Sigmoid colon (tissue), 7 donors: ENCODE results near the gene RASGRF2. TPM values are rescaled to one million over a fixed set of nuclear protein-coding genes. Genes with fewer than 3 reads are reported as not detected.

Experiments
- DNase-seq: peaks from one replicate; pipeline ENCODE4 v3.0.0-alpha.2; 2019
- H3K27ac ChIP-seq, 4 donors: fragments of 200-600 bp; sonication (generic); one replicate each; pipeline ENCODE4 v1.5.1; 2016 to 2019; ENCODE audit warnings: mild to moderate bottlenecking in 1 of 4
- H3K27me3 ChIP-seq, 3 donors: fragments of 200-600 bp; sonication (generic); one replicate each; pipeline ENCODE4 v1.5.1; 2019; ENCODE audit warnings: mild to moderate bottlenecking in 1 of 3
- H3K36me3 ChIP-seq, 4 donors: fragments of 200-600 bp; sonication (generic); one replicate each; pipeline ENCODE4 v1.5.1; 2016 to 2019
- H3K4me1 ChIP-seq, 4 donors: fragments of 200-600 bp; sonication (generic); one replicate each; pipeline ENCODE4 v1.5.1; 2017 to 2019
- H3K4me3 ChIP-seq, 4 donors: fragments of 200-600 bp; sonication (generic); one replicate each; pipeline ENCODE4 v1.5.1; 2017 to 2019; ENCODE audit warnings: mild to moderate bottlenecking in 2 of 4, moderate library complexity in 1 of 4
- H3K9me3 ChIP-seq, 4 donors: fragments of 200-600 bp in 3 of 4; sonication (generic) in 3 of 4; one replicate each; pipeline versions ENCODE4 v1.5.1 to v1.6.1; 2013 to 2019
- CTCF ChIP-seq, 4 experiments: fragments of 450-650 bp in 3 of 4; fragments of 200-600 bp in 1 of 4; IDR thresholded peaks; one replicate each; pipeline ENCODE4 v1.5.1; 2016 to 2019; ENCODE audit warnings: antibody characterized with exemption in 4 of 4, mild to moderate bottlenecking in 3 of 4, moderate library complexity in 2 of 4
- EP300 ChIP-seq, 4 donors: sonication (generic); formaldehyde crosslinking; IDR thresholded peaks; one replicate each; pipeline ENCODE4 v1.6.1; 2017; ENCODE audit warnings: antibody characterized with exemption in 4 of 4
- POLR2A ChIP-seq, 2 donors: fragments of 450-650 bp; IDR thresholded peaks; one replicate each; pipeline ENCODE4 v1.6.1; 2016; ENCODE audit warnings: antibody characterized with exemption in 2 of 2, mild to moderate bottlenecking in 2 of 2, moderate library complexity in 2 of 2
- POLR2AphosphoS5 ChIP-seq, 4 donors: sonication (generic); formaldehyde crosslinking; IDR thresholded peaks; one replicate each; pipeline ENCODE4 v1.6.1; 2017; ENCODE audit warnings: antibody characterized with exemption in 4 of 4
- WGBS, 2 donors: extraction: QIAGEN DNeasy Blood & Tissue Kit; methylation state at CpG; one replicate each; pipeline ENCODE4 v1.1.7; 2013; 5-methylcytosine and 5-hydroxymethylcytosine counted together
- intact Hi-C: fragments of 100-400 bp; cut with DNase I; formaldehyde crosslinking; loops from one replicate; pipeline ENCODE4 v1.15.1; 2023
- polyA plus RNA-seq, 3 donors: library from polyadenylated mRNA; stranded (reverse); fragments of 200-250 nt; gene quantifications; one replicate each; pipeline ENCODE4 v1.2.3, GENCODE V29; 2013
- total RNA-seq, 4 donors: library from RNA; depleted of rRNA; stranded (reverse); fragments of >200 nt; gene quantifications; one replicate each; pipeline ENCODE4 v1.1.0, GENCODE V29; 2016
- donor health status: healthy with polysubstance abuse.
- donor health status: Bipolar disorder and iron deficiency.
- donor health status: healthy.

The RASGRF2 gene
- total and polyA plus RNA-seq, 7 donors, result under 0.01 to 9.5 (median 6.8) TPM

GRCh38 chr5:80933036-80933435 lies 27.1 kb upstream of the RASGRF2 start:
- no peak overlapping the region for H3K27ac ChIP-seq
- H3K27me3 ChIP-seq, result no peaks in the 10 kb centered on the region
- no peaks in the 10 kb centered on the region for H3K36me3 ChIP-seq
- H3K9me3 ChIP-seq, result no peaks in the 10 kb centered on the region
- H3K4me3 ChIP-seq, result no peak overlapping the region
- TF ChIP-seq POLR2AphosphoS5 (IDR thresholded peaks at IDR 0.05) (no peak), POLR2A (IDR thresholded peaks at IDR 0.05) (no peak), EP300 (IDR thresholded peaks at IDR 0.05) (no peak), CTCF (IDR thresholded peaks at IDR 0.05) (no peak)
- DNase-seq, result no peak
- intact Hi-C loops, result no loop called here
- WGBS, 2 donors, result 98 to 99% methylated on average over 2 of the region's 2 CpGs
- no peaks in the 10 kb centered on the region for H3K4me1 ChIP-seq

GRCh38 chr5:80934751-80935150 lies 25.4 kb upstream of the RASGRF2 start:
- Histone ChIP-seq H3K27me3 (no peaks in the 10 kb centered on the region), H3K9me3 (no peaks in the 10 kb centered on the region), H3K36me3 (no peaks in the 10 kb centered on the region), H3K4me1 (no peaks in the 10 kb centered on the region), H3K4me3 (no peak overlapping the region), H3K27ac (no peak overlapping the region)
- intact Hi-C loops, result no loop called here
- DNase-seq, result no peak
- WGBS, 2 donors, result 74 to 96% methylated on average over 4 of the region's 4 CpGs
- TF ChIP-seq EP300 (IDR thresholded peaks at IDR 0.05) (no peak), POLR2A (IDR thresholded peaks at IDR 0.05) (no peak), CTCF (IDR thresholded peaks at IDR 0.05) (no peak), POLR2AphosphoS5 (IDR thresholded peaks at IDR 0.05) (no peak)

GRCh38 chr5:80935811-80936385 lies 24.3 kb upstream of the RASGRF2 start:
- DNase-seq, result no peak
- intact Hi-C loops, result no loop called here
- H3K4me3 ChIP-seq, result no peak overlapping the region
- TF ChIP-seq POLR2A (IDR thresholded peaks at IDR 0.05), result no peak
- TF ChIP-seq POLR2AphosphoS5 (IDR thresholded peaks at IDR 0.05), result no peak
- TF ChIP-seq CTCF (IDR thresholded peaks at IDR 0.05), result no peak
- no peak for TF ChIP-seq EP300 (IDR thresholded peaks at IDR 0.05)
- H3K36me3 ChIP-seq, result no peaks in the 10 kb centered on the region
- no peaks in the 10 kb centered on the region for H3K4me1 ChIP-seq
- H3K9me3 ChIP-seq, result no peaks in the 10 kb centered on the region
- H3K27ac ChIP-seq, result no peak overlapping the region
- WGBS, 2 donors, result 62 to 69% methylated on average over 3 of the region's 3 CpGs
- no peaks in the 10 kb centered on the region for H3K27me3 ChIP-seq

GRCh38 chr5:80936881-80937280 lies 23.3 kb upstream of the RASGRF2 start:
- Histone ChIP-seq H3K9me3 (no peaks in the 10 kb centered on the region), H3K27ac (no peak overlapping the region), H3K27me3 (no peaks in the 10 kb centered on the region), H3K4me3 (no peak overlapping the region), H3K4me1 (no peaks in the 10 kb centered on the region), H3K36me3 (no peaks in the 10 kb centered on the region)
- WGBS, 2 donors, result 86 to 88% methylated on average over 3 of the region's 3 CpGs
- TF ChIP-seq CTCF (IDR thresholded peaks at IDR 0.05) (no peak), EP300 (IDR thresholded peaks at IDR 0.05) (no peak), POLR2A (IDR thresholded peaks at IDR 0.05) (no peak), POLR2AphosphoS5 (IDR thresholded peaks at IDR 0.05) (no peak)
- intact Hi-C loops, result no loop called here
- no peak for DNase-seq
